Neural cell (in vitro differentiated cells): Measurements from ENCODE around the gene MCL1. TPM values are rescaled to one million over a fixed set of nuclear protein-coding genes. Genes with fewer than 3 reads are reported as not detected.
A peak's percentile ranks its signal among the peaks of the same experiment; 100 is the strongest.
"Not testable (repeated sequence)": the region's sequence is repeated elsewhere in the genome, so short reads cannot be mapped to it uniquely, and the experiment has no call there.

Source experiments
- H2AFZ ChIP-seq: fragments of 200-600, 300-800 bp; sonication (generic), shearing (Covaris generic); 2 replicates; pipeline ENCODE4 v1.6.0; 2014; ENCODE audit warnings: low read depth, mild to moderate bottlenecking, antibody characterized with exemption, low read length, moderate library complexity
- H3F3A ChIP-seq: fragments of 200-600 bp; shearing (Covaris generic); 2 replicates; pipeline ENCODE4 v1.6.1; 2016; ENCODE audit warnings: mild to moderate bottlenecking, moderate library complexity, mixed read lengths, antibody characterized with exemption, low read length; ENCODE audit not compliant: insufficient read depth, poor library complexity, severe bottlenecking
- H3K27ac ChIP-seq: fragments of 200-600, 300-800 bp; sonication (generic), shearing (Covaris generic); 2 replicates; pipeline ENCODE4 v1.5.1; 2014; ENCODE audit warnings: mild to moderate bottlenecking, low read length, moderate library complexity
- H3K27me3 ChIP-seq: fragments of 300-800, 200-600 bp; sonication (generic), shearing (Covaris generic); 2 replicates; pipeline ENCODE4 v1.6.0; 2014; ENCODE audit warnings: mild to moderate bottlenecking, low read depth, low read length, moderate library complexity; ENCODE audit not compliant: insufficient read depth
- H3K36me3 ChIP-seq: fragments of 300-800, 200-600 bp; sonication (generic), shearing (Covaris generic); 2 replicates; pipeline ENCODE4 v1.5.1; 2014; ENCODE audit warnings: mild to moderate bottlenecking, antibody characterized with exemption, low read length, moderate library complexity; ENCODE audit not compliant: insufficient read depth
- H3K4me2 ChIP-seq: fragments of 300-800, 200-600 bp; sonication (generic), shearing (Covaris generic); 2 replicates; pipeline ENCODE4 v1.6.0; 2014; ENCODE audit warnings: mild to moderate bottlenecking, low read length
- H3K4me3 ChIP-seq: fragments of 300-800, 200-600 bp; sonication (generic), shearing (Covaris generic); 2 replicates; pipeline ENCODE4 v1.5.1; 2014; ENCODE audit warnings: mild to moderate bottlenecking, low read length, moderate library complexity
- H3K79me2 ChIP-seq: fragments of 200-600 bp; shearing (Covaris generic); replicated peaks from 2 replicates; pipeline ENCODE4 v1.6.0; 2014; ENCODE audit warnings: mild to moderate bottlenecking, low read length, moderate library complexity; ENCODE audit not compliant: insufficient read depth
- H3K9ac ChIP-seq: fragments of 300-800, 200-600 bp; sonication (generic), shearing (Covaris generic); 2 replicates; pipeline ENCODE4 v1.6.1; 2016; ENCODE audit warnings: mild to moderate bottlenecking, low read length, mixed read lengths
- H3K9me2 ChIP-seq: fragments of 200-600 bp; shearing (Covaris generic); 2 replicates; pipeline ENCODE4 v1.6.1; 2016; ENCODE audit warnings: mild to moderate bottlenecking, low read length, mixed read lengths; ENCODE audit not compliant: insufficient read depth
- H3K9me3 ChIP-seq: fragments of 200-600, 300-800 bp; sonication (generic), shearing (Covaris generic); 2 replicates; pipeline ENCODE4 v1.6.1; 2016; ENCODE audit warnings: mild to moderate bottlenecking, mixed run types, low read length, moderate library complexity, mixed read lengths
- H4K20me1 ChIP-seq: fragments of 200-600 bp; shearing (Covaris generic); 2 replicates; pipeline ENCODE4 v1.6.1; 2016; ENCODE audit warnings: mild to moderate bottlenecking, mixed run types; ENCODE audit not compliant: insufficient read depth
- EP300 ChIP-seq: fragments of 450-650 bp; conservative IDR thresholded peaks from 2 replicates; pipeline ENCODE4 v1.6.1; 2014; ENCODE audit warnings: antibody characterized with exemption, mild to moderate bottlenecking, moderate library complexity; ENCODE audit not compliant: poor library complexity, severe bottlenecking
- EZH2 ChIP-seq: fragments of 200-600, 300-800 bp; shearing (Covaris generic), sonication (generic); IDR thresholded peaks from 2 replicates; pipeline ENCODE4 v1.6.1; 2014; ENCODE audit warnings: antibody characterized with exemption, low read length, borderline replicate concordance, mild to moderate bottlenecking; ENCODE audit not compliant: insufficient read depth, poor library complexity, severe bottlenecking
- MXI1 ChIP-seq: fragments of 450-650 bp; conservative IDR thresholded peaks from 2 replicates; pipeline ENCODE4 v1.6.1; 2014; ENCODE audit warnings: antibody characterized with exemption, mild to moderate bottlenecking; ENCODE audit not compliant: poor library complexity, severe bottlenecking
- POLR2AphosphoS5 ChIP-seq: IDR thresholded peaks from 2 replicates; pipeline ENCODE4 v1.6.1; 2012
- RAD21 ChIP-seq: fragments of 450-650 bp; conservative IDR thresholded peaks from 2 replicates; pipeline ENCODE4 v1.6.1; 2014; ENCODE audit warnings: antibody characterized with exemption, mild to moderate bottlenecking, moderate library complexity
- SMC3 ChIP-seq: fragments of 450-650 bp; conservative IDR thresholded peaks from 2 replicates; pipeline ENCODE4 v1.6.1; 2014; ENCODE audit warnings: antibody characterized with exemption, mild to moderate bottlenecking, moderate library complexity; ENCODE audit not compliant: poor library complexity
- TAF1 ChIP-seq: IDR thresholded peaks from 2 replicates; pipeline ENCODE4 v1.6.1; 2012; ENCODE audit warnings: low read depth
- polyA plus RNA-seq: library from polyadenylated mRNA; depleted of rRNA; stranded (reverse); fragments of >200 nt; gene quantifications from 2 replicates; pipeline ENCODE4 v1.2.3, GENCODE V29; 2014
- TF ChIP-seq, protein P1 (sequence below): IDR thresholded peaks from 2 replicates; pipeline ENCODE4 v1.6.1; 2012; ENCODE audit warnings: borderline replicate concordance
- TF ChIP-seq, protein P2 (sequence below): fragments of 450-650 bp; IDR thresholded peaks from 2 replicates; pipeline ENCODE4 v1.5.1; 2014; ENCODE audit warnings: antibody characterized with exemption, mild to moderate bottlenecking, moderate library complexity; ENCODE audit not compliant: poor library complexity, severe bottlenecking

The MCL1 gene
- polyA plus RNA-seq, 1 donor from 2014 or later = 171 TPM

DNA sequence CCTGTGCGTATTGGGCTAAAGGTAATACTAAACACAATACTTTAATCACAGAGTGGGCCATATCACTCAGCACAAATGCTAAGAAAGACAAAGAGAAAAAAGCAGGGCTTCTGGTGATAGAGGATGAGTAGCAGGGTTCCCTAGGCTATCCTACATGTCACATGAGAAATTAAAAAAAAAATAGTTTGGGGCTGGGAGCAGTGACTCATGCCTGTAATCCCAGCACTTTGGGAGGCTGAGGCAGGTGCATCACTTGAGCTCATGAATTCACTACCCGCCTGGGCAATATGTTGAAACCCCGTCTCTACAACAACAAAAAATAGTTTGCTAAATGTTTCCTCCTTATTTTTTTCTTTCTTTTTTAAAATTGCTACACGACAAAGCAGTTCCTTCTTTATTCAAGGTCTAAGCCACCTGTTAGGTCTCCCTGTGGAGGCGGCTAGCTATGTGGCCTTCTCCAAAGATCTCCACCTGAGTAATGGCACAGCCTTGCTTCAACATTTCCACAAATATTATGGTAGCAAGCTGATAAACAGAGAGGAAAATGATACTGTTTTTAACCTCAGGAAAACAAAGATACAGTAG is 48.5 kb upstream of the MCL1 start:
- peak overlapping the region; percentile 93 for H3K4me2 ChIP-seq
- H3K36me3 ChIP-seq = no peaks in the 10 kb centered on the region
- H3K9me2 ChIP-seq = no peaks in the 10 kb centered on the region
- H3K27me3 ChIP-seq = no peaks in the 10 kb centered on the region
- H4K20me1 ChIP-seq = no peaks in the 10 kb centered on the region
- no peak overlapping the region for H2AFZ ChIP-seq
- H3K27ac ChIP-seq = peak overlapping the region; percentile 98
- peaks cover 34% of the 10 kb centered on the region for H3K79me2 ChIP-seq
- H3K9ac ChIP-seq = peak overlapping the region; percentile 96
- peak overlapping the region; percentile 74 for H3K4me3 ChIP-seq
- H3F3A ChIP-seq = no peaks in the 10 kb centered on the region
- no peaks in the 10 kb centered on the region for H3K9me3 ChIP-seq
- TF ChIP-seq, protein P1, sequence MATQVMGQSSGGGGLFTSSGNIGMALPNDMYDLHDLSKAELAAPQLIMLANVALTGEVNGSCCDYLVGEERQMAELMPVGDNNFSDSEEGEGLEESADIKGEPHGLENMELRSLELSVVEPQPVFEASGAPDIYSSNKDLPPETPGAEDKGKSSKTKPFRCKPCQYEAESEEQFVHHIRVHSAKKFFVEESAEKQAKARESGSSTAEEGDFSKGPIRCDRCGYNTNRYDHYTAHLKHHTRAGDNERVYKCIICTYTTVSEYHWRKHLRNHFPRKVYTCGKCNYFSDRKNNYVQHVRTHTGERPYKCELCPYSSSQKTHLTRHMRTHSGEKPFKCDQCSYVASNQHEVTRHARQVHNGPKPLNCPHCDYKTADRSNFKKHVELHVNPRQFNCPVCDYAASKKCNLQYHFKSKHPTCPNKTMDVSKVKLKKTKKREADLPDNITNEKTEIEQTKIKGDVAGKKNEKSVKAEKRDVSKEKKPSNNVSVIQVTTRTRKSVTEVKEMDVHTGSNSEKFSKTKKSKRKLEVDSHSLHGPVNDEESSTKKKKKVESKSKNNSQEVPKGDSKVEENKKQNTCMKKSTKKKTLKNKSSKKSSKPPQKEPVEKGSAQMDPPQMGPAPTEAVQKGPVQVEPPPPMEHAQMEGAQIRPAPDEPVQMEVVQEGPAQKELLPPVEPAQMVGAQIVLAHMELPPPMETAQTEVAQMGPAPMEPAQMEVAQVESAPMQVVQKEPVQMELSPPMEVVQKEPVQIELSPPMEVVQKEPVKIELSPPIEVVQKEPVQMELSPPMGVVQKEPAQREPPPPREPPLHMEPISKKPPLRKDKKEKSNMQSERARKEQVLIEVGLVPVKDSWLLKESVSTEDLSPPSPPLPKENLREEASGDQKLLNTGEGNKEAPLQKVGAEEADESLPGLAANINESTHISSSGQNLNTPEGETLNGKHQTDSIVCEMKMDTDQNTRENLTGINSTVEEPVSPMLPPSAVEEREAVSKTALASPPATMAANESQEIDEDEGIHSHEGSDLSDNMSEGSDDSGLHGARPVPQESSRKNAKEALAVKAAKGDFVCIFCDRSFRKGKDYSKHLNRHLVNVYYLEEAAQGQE = no peak
- TF ChIP-seq, protein P2, sequence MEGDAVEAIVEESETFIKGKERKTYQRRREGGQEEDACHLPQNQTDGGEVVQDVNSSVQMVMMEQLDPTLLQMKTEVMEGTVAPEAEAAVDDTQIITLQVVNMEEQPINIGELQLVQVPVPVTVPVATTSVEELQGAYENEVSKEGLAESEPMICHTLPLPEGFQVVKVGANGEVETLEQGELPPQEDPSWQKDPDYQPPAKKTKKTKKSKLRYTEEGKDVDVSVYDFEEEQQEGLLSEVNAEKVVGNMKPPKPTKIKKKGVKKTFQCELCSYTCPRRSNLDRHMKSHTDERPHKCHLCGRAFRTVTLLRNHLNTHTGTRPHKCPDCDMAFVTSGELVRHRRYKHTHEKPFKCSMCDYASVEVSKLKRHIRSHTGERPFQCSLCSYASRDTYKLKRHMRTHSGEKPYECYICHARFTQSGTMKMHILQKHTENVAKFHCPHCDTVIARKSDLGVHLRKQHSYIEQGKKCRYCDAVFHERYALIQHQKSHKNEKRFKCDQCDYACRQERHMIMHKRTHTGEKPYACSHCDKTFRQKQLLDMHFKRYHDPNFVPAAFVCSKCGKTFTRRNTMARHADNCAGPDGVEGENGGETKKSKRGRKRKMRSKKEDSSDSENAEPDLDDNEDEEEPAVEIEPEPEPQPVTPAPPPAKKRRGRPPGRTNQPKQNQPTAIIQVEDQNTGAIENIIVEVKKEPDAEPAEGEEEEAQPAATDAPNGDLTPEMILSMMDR = no peak
- TF ChIP-seq MXI1 = no peak
- no peak for TF ChIP-seq SMC3
- no peak for TF ChIP-seq TAF1
- no peak for TF ChIP-seq RAD21
- TF ChIP-seq EP300 = no peak
- no peak for TF ChIP-seq EZH2
- no peak for TF ChIP-seq POLR2AphosphoS5

DNA sequence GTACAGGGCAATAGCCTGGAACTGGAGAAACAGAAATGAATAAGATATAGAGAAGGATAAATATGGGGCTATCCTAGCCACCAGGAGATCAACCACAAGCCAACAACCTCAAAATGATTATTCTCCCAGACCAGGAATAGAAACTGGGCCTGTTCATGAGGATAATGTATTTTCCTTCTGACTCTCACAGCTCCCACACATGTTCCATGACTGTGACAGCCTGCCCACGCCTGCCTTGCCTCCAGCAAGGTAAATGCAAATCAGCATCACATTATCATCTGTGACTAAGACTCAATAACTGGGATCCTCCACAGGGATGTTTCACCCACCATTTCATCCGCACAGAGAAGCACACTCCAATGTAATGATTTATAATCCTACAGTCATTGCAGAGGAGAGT is 46.7 kb upstream of the MCL1 start:
- no peak overlapping the region for H2AFZ ChIP-seq
- no peaks in the 10 kb centered on the region for H3K9me3 ChIP-seq
- no peak for TF ChIP-seq EZH2
- TF ChIP-seq SMC3 = no peak
- TF ChIP-seq MXI1 = no peak
- TF ChIP-seq POLR2AphosphoS5 = no peak
- TF ChIP-seq, protein P1 = no peak
- TF ChIP-seq TAF1 = no peak
- no peak overlapping the region for H3K4me2 ChIP-seq
- H3K27ac ChIP-seq = no peak overlapping the region
- H3K4me3 ChIP-seq = no peak overlapping the region
- H3F3A ChIP-seq = no peaks in the 10 kb centered on the region
- H3K9me2 ChIP-seq = no peaks in the 10 kb centered on the region
- no peaks in the 10 kb centered on the region for H3K36me3 ChIP-seq
- peaks cover 34% of the 10 kb centered on the region for H3K79me2 ChIP-seq
- H3K9ac ChIP-seq = no peak overlapping the region
- no peaks in the 10 kb centered on the region for H3K27me3 ChIP-seq
- H4K20me1 ChIP-seq = no peaks in the 10 kb centered on the region

DNA sequence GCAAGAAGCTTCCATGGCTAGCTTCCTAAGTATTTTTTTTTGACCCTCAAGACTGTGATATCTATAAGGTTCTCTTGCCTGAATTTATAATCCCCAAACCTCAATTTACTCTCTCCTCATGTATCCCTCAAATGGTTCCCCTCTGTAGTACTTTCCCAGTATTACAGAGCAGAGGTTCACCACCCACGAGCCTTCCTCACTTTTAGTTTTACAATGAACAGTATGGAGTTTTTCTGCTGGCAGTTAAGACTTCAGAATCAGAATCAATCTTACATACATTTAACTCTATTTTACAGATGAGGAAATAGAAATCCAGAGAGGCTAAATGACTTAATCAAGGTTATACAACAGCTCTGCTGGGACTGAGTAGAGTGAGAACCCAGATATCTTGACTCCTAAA is 45.1 kb upstream of the MCL1 start:
- not testable (repeated sequence) for H3F3A ChIP-seq, H3K9me2 ChIP-seq, H2AFZ ChIP-seq, H3K4me3 ChIP-seq, H3K4me2 ChIP-seq, H3K9me3 ChIP-seq, H3K9ac ChIP-seq, H3K27me3 ChIP-seq, H3K27ac ChIP-seq, H4K20me1 ChIP-seq, H3K36me3 ChIP-seq
- H3K79me2 ChIP-seq = peaks cover 29% of the 10 kb centered on the region

DNA sequence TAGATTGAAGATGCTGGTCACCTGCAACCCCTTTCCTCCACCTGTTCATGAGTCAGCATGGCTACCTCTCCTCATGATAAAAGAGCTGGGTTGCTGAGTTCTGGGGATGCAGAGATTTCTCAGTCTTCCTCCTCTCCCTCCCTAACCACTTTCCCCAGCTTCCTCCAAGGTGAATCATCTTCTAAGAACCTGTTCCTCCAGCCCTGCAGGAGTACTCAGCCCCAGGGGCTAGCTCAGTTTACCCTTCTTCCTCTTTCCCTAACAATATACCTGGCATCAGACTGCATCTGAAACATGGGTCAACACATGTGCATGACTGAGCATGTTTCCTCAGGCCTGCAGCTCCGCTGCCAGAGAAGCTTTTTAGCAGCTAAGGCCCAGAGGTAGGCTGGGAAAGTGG is 44.7 kb upstream of the MCL1 start:
- not testable (repeated sequence) for H3K9ac ChIP-seq, H3K4me3 ChIP-seq, H3K9me2 ChIP-seq, H3K27me3 ChIP-seq, H3K4me2 ChIP-seq, H4K20me1 ChIP-seq, H3K9me3 ChIP-seq, H2AFZ ChIP-seq, H3K27ac ChIP-seq, H3F3A ChIP-seq, H3K36me3 ChIP-seq
- H3K79me2 ChIP-seq = peaks cover 29% of the 10 kb centered on the region
